ACHN (cell line): ENCODE measurements around the gene ACSS1.

Source experiments
- DNase-seq: peaks from one replicate; pipeline ENCODE4 v3.0.0-alpha.2; 2015
- in situ Hi-C: cut with HindIII; loops from 2 replicates; pipeline ENCODE4 v1.10.0; 2017; ENCODE audit warnings: low sequenced_read_pairs, low pct_ligation_motif_present, low pct_unique_long_range_greater_than_20kb

Gene ACSS1

GRCh38 chr20:25058051-25058846, at the start of gene ACSS1:
TSS of gene ACSS1 (minus strand) at chr20:25058139. CDS start at chr20:25058102, 37 bp downstream.
- in situ Hi-C loops = no loop called here
- peak; percentile 50 for DNase-seq

- in situ Hi-C loops = no loop called here
- DNase-seq = no peak
Observed at GRCh38 chr20:25103526-25103925, 45.6 kb upstream of the ACSS1 start.

- no peak for DNase-seq
- in situ Hi-C loops = no loop called here
Observed at GRCh38 chr20:25100914-25101313, 43.0 kb upstream of the ACSS1 start.

- DNase-seq = no peak
- in situ Hi-C loops = no loop called here
Observed at GRCh38 chr20:25099601-25100140, 41.7 kb upstream of the ACSS1 start.

- no peak for DNase-seq
- in situ Hi-C loops = no loop called here
Observed at GRCh38 chr20:25097498-25097897, 39.6 kb upstream of the ACSS1 start.

GRCh38 chr20:25090492-25091429, 32.8 kb upstream of the ACSS1 start:
- in situ Hi-C loops = no loop called here

GRCh38 chr20:25089662-25090061, 31.7 kb upstream of the ACSS1 start:
- in situ Hi-C loops = no loop called here
- DNase-seq = no peak

More at GRCh38 chr20:25090492-25091429, 32.8 kb upstream of the ACSS1 start:
- no peak for DNase-seq

GRCh38 chr20:25089096-25089495, 31.2 kb upstream of the ACSS1 start:
- in situ Hi-C loops = no loop called here

GRCh38 chr20:25088267-25088666, 30.3 kb upstream of the ACSS1 start:
- DNase-seq = no peak
- in situ Hi-C loops = no loop called here

More at GRCh38 chr20:25089096-25089495, 31.2 kb upstream of the ACSS1 start:
- no peak for DNase-seq

GRCh38 chr20:25087186-25087929, 29.4 kb upstream of the ACSS1 start:
- no peak for DNase-seq
- in situ Hi-C loops = no loop called here

GRCh38 chr20:25085756-25086495, 28.0 kb upstream of the ACSS1 start:
- in situ Hi-C loops = no loop called here
- DNase-seq = no peak

- no peak for DNase-seq
- in situ Hi-C loops = no loop called here
Observed at GRCh38 chr20:25084626-25085187, 26.8 kb upstream of the ACSS1 start.

GRCh38 chr20:25083773-25084625, 26.1 kb upstream of the ACSS1 start:
- in situ Hi-C loops = no loop called here
- no peak for DNase-seq

- in situ Hi-C loops = no loop called here
- no peak for DNase-seq
Observed at GRCh38 chr20:25083141-25083772, 25.3 kb upstream of the ACSS1 start.

- DNase-seq = no peak
- in situ Hi-C loops = no loop called here
Observed at GRCh38 chr20:25082498-25082873, 24.5 kb upstream of the ACSS1 start.

GRCh38 chr20:25081730-25082497, 24.0 kb upstream of the ACSS1 start, which contains the start of gene VSX1:
TSS of gene VSX1 (minus strand) at chr20:25082141. CDS start at chr20:25082096, 45 bp downstream.
- in situ Hi-C loops = no loop called here
- no peak for DNase-seq
